H9 (cell line): Measurements from ENCODE around the gene CD164L2. TPM values are rescaled to one million over a fixed set of nuclear protein-coding genes. Genes with fewer than 3 reads are reported as not detected.

Source experiments
- DNase-seq: peaks from one replicate; pipeline ENCODE4 v3.0.0-alpha.2; 2017
- H2AFZ ChIP-seq: one replicate; pipeline ENCODE4 v1.6.1; 2013; ENCODE audit warnings: mild to moderate bottlenecking, low read length, control low read depth, moderate library complexity
- H2AK5ac ChIP-seq: 2 replicates; pipeline ENCODE4 v1.6.1; 2013; ENCODE audit warnings: low read length, control low read depth, mixed read lengths; ENCODE audit not compliant: insufficient read length
- H2BK120ac ChIP-seq: one replicate; pipeline ENCODE4 v1.6.1; 2013; ENCODE audit warnings: low read depth, mild to moderate bottlenecking, low read length, control low read depth, inconsistent platforms; ENCODE audit not compliant: poor library complexity, severe bottlenecking
- H2BK12ac ChIP-seq: 2 replicates; pipeline ENCODE4 v1.6.1; 2013; ENCODE audit warnings: low read length, control low read depth, mixed read lengths, low read depth; ENCODE audit not compliant: insufficient read length
- H2BK15ac ChIP-seq: 2 replicates; pipeline ENCODE4 v1.6.1; 2013; ENCODE audit warnings: low read depth, low read length, control low read depth
- H2BK20ac ChIP-seq: one replicate; pipeline ENCODE4 v1.6.1; 2013; ENCODE audit warnings: low read depth, mild to moderate bottlenecking, low read length, control low read depth, inconsistent platforms; ENCODE audit not compliant: poor library complexity, severe bottlenecking
- H2BK5ac ChIP-seq: 2 replicates; pipeline ENCODE4 v1.6.1; 2013; ENCODE audit warnings: low read length, control low read depth, mixed read lengths; ENCODE audit not compliant: insufficient read length
- H3K14ac ChIP-seq: 2 replicates; pipeline ENCODE4 v1.6.1; 2013; ENCODE audit warnings: low read length, control low read depth; ENCODE audit not compliant: insufficient read depth
- H3K18ac ChIP-seq: 2 replicates; pipeline ENCODE4 v1.6.1; 2013; ENCODE audit warnings: low read depth, mild to moderate bottlenecking, mixed read lengths, low read length, control low read depth; ENCODE audit not compliant: insufficient read length
- H3K23ac ChIP-seq: 2 replicates; pipeline ENCODE4 v1.6.1; 2013; ENCODE audit warnings: low read length, control low read depth, mixed read lengths, low read depth; ENCODE audit not compliant: insufficient read length
- H3K23me2 ChIP-seq: 2 replicates; pipeline ENCODE4 v1.6.1; 2013; ENCODE audit warnings: low read depth, mild to moderate bottlenecking, mixed read lengths, low read length, control low read depth; ENCODE audit not compliant: insufficient read length, poor library complexity, severe bottlenecking
- H3K27ac ChIP-seq: 2 replicates; pipeline ENCODE4 v1.5.1; 2013; ENCODE audit warnings: low read length, control low read depth, mixed read lengths, low read depth; ENCODE audit not compliant: insufficient read length
- H3K27me3 ChIP-seq: 2 replicates; pipeline ENCODE4 v1.6.1; 2013; ENCODE audit warnings: low read length, control low read depth, inconsistent platforms; ENCODE audit not compliant: insufficient read depth
- H3K4ac ChIP-seq: 2 replicates; pipeline ENCODE4 v1.6.1; 2013; ENCODE audit warnings: low read depth, mild to moderate bottlenecking, control low read depth, inconsistent platforms, low read length, moderate library complexity
- H3K4me1 ChIP-seq: 2 replicates; pipeline ENCODE4 v1.6.1; 2013; ENCODE audit warnings: low read length, control low read depth, inconsistent platforms; ENCODE audit not compliant: insufficient read depth
- H3K4me2 ChIP-seq: 2 replicates; pipeline ENCODE4 v1.6.1; 2013; ENCODE audit warnings: low read length, control low read depth, mixed read lengths; ENCODE audit not compliant: insufficient read length, insufficient read depth
- H3K56ac ChIP-seq: 2 replicates; pipeline ENCODE4 v1.6.1; 2013; ENCODE audit warnings: low read depth, mild to moderate bottlenecking, mixed read lengths, low read length, control low read depth; ENCODE audit not compliant: insufficient read length
- H3K79me1 ChIP-seq: 2 replicates; pipeline ENCODE4 v1.6.1; 2013; ENCODE audit warnings: low read depth, mild to moderate bottlenecking, moderate library complexity, low read length, control low read depth, inconsistent platforms; ENCODE audit not compliant: insufficient read depth, poor library complexity, severe bottlenecking
- H3K79me2 ChIP-seq: 2 replicates; pipeline ENCODE4 v1.6.1; 2013; ENCODE audit warnings: low read length, control low read depth, inconsistent platforms; ENCODE audit not compliant: insufficient read depth
- H3K9ac ChIP-seq: 2 replicates; pipeline ENCODE4 v1.6.1; 2013; ENCODE audit warnings: low read length, control low read depth, mixed read lengths; ENCODE audit not compliant: insufficient read length; ENCODE audit errors: extremely low read depth
- H3K9me3 ChIP-seq: one replicate; pipeline ENCODE4 v1.6.1; 2013; ENCODE audit warnings: low read depth, low read length, inconsistent platforms; ENCODE audit not compliant: control insufficient read depth
- H3T11ph ChIP-seq: one replicate; pipeline ENCODE4 v1.6.1; 2013; ENCODE audit warnings: mild to moderate bottlenecking, low read length, control low read depth, inconsistent platforms
- H4K20me1 ChIP-seq: one replicate; pipeline ENCODE4 v1.6.1; 2013; ENCODE audit not compliant: control insufficient read depth, insufficient read length, insufficient read depth
- H4K5ac ChIP-seq: 2 replicates; pipeline ENCODE4 v1.6.1; 2013; ENCODE audit warnings: low read depth, mild to moderate bottlenecking, mixed read lengths, low read length, control low read depth; ENCODE audit not compliant: insufficient read length
- H4K8ac ChIP-seq: replicated peaks from 2 replicates; pipeline ENCODE4 v1.6.1; 2013; ENCODE audit warnings: low read length, control low read depth, mixed read lengths, low read depth; ENCODE audit not compliant: insufficient read length
- H4K91ac ChIP-seq: 2 replicates; pipeline ENCODE4 v1.6.1; 2013; ENCODE audit warnings: low read depth, mild to moderate bottlenecking, moderate library complexity, mixed read lengths, low read length, control low read depth; ENCODE audit not compliant: insufficient read length
- H3K27ac Mint-ChIP-seq, 3 experiments: 2 replicates in 2 of 3; 3 replicates in 1 of 3; pipeline ENCODE4 v1.8.0; 2020 to 2021; ENCODE audit warnings: mixed read lengths in 3 of 3, mild to moderate bottlenecking in 1 of 3, moderate library complexity in 1 of 3
- H3K27me3 Mint-ChIP-seq: 2 replicates; pipeline ENCODE4 v1.8.0; 2021; ENCODE audit warnings: low read depth, mild to moderate bottlenecking, moderate library complexity, mixed read lengths
- H3K36me3 Mint-ChIP-seq, 3 experiments: 2 replicates in 2 of 3; 3 replicates in 1 of 3; pipeline ENCODE4 v1.8.0; 2020 to 2021; ENCODE audit warnings: low read depth in 3 of 3, mixed read lengths in 3 of 3; ENCODE audit not compliant: insufficient read depth in 1 of 3
- H3K4me1 Mint-ChIP-seq, 2 experiments: 2 replicates each; pipeline ENCODE4 v1.8.0; 2020; ENCODE audit warnings: mixed read lengths in 2 of 2
- H3K4me3 Mint-ChIP-seq, 2 experiments: 2 replicates in 1 of 2; 3 replicates in 1 of 2; pipeline ENCODE4 v1.8.0; 2020 to 2021; ENCODE audit warnings: mild to moderate bottlenecking in 2 of 2, mixed read lengths in 2 of 2, moderate library complexity in 1 of 2
- H3K9me3 Mint-ChIP-seq, 2 experiments: 2 replicates in 1 of 2; 3 replicates in 1 of 2; pipeline ENCODE4 v1.8.0; 2020; ENCODE audit warnings: mild to moderate bottlenecking in 2 of 2, mixed read lengths in 2 of 2, moderate library complexity in 1 of 2
- CTCF ChIP-seq: fragments of 200-600 bp; sonication (generic); conservative IDR thresholded peaks from 3 replicates; pipeline ENCODE4 v1.8.0; 2021; ENCODE audit warnings: antibody characterized with exemption, mild to moderate bottlenecking
- WGBS: extraction: QIAGEN DNeasy Blood & Tissue Kit; methylation state at CpG from one replicate; pipeline ENCODE4 v1.1.7; 2013; ENCODE audit warnings: missing lambda C conversion rate, low lambda C conversion rate, mixed read lengths; ENCODE audit not compliant: insufficient read length; ENCODE audit errors: extremely low coverage; 5-methylcytosine and 5-hydroxymethylcytosine counted together
- total RNA-seq: library from RNA; stranded (reverse); gene quantifications from 2 replicates; pipeline ENCODE4 v1.2.1, GENCODE V29; 2021

Gene CD164L2
- total RNA-seq, 1 experiment from 2014 or later: 1.2 TPM

DNA sequence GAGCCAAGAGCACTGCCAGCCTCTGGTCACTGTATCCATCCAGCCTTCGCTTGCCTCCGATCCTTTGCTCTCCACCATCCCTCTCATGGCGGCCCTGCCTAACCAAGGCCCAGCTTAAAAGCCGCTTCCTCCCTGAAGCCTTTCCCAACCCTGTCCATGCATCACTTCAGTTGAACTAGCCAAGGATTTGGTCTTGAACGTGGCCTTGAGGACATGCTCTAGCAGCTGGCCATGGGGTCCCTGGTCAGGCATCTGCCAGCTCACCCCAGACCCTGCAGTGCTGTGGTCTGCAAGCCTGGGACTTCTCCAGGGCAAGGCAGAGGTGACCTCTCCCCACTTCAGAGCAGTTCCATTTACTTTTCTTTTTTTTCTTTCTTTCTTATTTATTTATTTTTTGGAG is 46.4 kb downstream of the CD164L2 start:
- peaks cover 25 to 50% (median 43%) of the 10 kb centered on the region in 3 experiments; a peak in 6 of 7 replicates for H3K36me3 Mint-ChIP-seq
- Histone ChIP-seq H3K79me1 (no peaks in the 10 kb centered on the region), H2BK15ac (no peak overlapping the region), H2BK20ac (no peak overlapping the region), H2BK120ac (no peak overlapping the region), H3K27me3 (no peaks in the 10 kb centered on the region), H3K9ac (no peak overlapping the region), H3K9me3 (no peaks in the 10 kb centered on the region), H4K5ac (no peak overlapping the region), H4K8ac (no peak overlapping the region), H3K4ac (no peak overlapping the region), H3K79me2 (no peaks in the 10 kb centered on the region), H3K14ac (no peak overlapping the region; the same call in 1 of the 2 replicates), H3K23ac (no peak overlapping the region), H4K20me1 (no peaks in the 10 kb centered on the region), H3K23me2 (no peaks in the 10 kb centered on the region), H2AK5ac (no peak overlapping the region), H3K4me2 (no peak overlapping the region), H2BK12ac (no peak overlapping the region), H2BK5ac (no peak overlapping the region), H2AFZ (no peak overlapping the region), H3K56ac (no peak overlapping the region), H3K18ac (no peak overlapping the region), H3T11ph (no peak overlapping the region), H3K4me1 (no peaks in the 10 kb centered on the region), H3K27ac (no peak overlapping the region), H4K91ac (no peak overlapping the region)
- H3K4me3 Mint-ChIP-seq: no peak overlapping the region
- TF ChIP-seq CTCF: no peak
- H3K9me3 Mint-ChIP-seq: no peaks in the 10 kb centered on the region
- no CpG with 5 or more reads among the region's 5 CpGs for WGBS
- H3K27ac Mint-ChIP-seq: no peak overlapping the region; a peak in 1 of 7 replicates
- H3K27me3 Mint-ChIP-seq: peaks cover 2% of the 10 kb centered on the region
- DNase-seq: no peak
- H3K4me1 Mint-ChIP-seq: peaks cover 20 to 25% of the 10 kb centered on the region in 2 experiments
